Measurements from ENCODE around the gene XRCC3.

DNA sequence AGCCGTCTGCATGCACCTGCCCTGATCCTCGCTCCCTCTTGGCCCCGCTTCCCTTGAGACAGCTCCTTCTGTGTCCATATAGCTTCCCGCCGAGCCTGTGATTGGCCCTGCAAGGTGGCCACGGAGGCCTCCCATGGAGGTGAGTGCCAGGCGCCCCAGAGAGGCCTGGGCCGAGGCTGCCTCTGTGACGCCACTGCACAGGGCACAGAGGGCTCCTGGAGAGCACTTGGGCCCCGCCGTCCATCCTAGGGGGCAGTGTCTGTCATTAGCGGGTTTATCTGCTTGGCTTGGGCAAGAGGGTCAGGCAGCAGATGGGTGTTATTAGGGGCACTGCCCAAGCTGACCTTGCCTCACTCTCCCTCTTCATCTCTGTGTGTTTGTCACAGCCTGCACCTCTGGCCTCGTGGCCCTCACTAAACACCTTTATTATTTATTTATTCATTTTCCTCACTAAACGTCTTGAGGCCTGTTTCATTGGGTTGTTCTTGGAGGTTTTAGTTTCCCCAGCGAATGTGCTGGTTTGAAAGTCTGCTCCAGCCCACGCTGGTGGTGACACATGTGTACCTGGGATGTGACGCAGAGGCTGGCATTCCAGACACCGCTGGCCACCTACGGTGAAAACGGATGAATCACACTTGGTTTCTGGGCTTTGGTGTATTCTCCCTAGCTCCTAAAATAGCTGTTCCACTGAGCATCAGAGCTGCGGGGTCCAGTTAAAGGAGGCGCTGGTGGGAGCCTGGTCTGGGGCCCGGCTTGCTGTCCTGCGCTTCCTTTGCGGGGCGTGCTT is 6.3 kb upstream of the XRCC3 start:
- TF ChIP-seq POLR2A (IDR thresholded peaks at IDR 0.05) = no peak
- TF ChIP-seq CTCF (IDR thresholded peaks at IDR 0.05) = no peak
